HCT116 (cell line): ENCODE measurements around the gene PPP2R1B. TPM values are rescaled to one million over a fixed set of nuclear protein-coding genes. Genes with fewer than 3 reads are reported as not detected.

Source experiments
- ATAC-seq: fragments of 200-7000 bp; cut with Tn5 transposase; 2 replicates; pipeline ENCODE4 v1.9.1; 2020; ENCODE audit warnings: mild to moderate bottlenecking, moderate library complexity
- BruUV-seq: library from RNA; stranded (reverse); fragments of 400-500 nt; replicated peaks from 2 replicates; lab custom pipeline; 2021; lab: Mats Ljungman, UMichigan
- CTCF ChIA-PET: fragments of 300-600 bp; sonication (Branson Sonifier 250); formaldehyde crosslinking; loops from one replicate; lab custom pipeline; 2021; ENCODE audit warnings: antibody characterized with exemption; lab: Charles Lee
- POLR2A ChIA-PET: fragments of 300-600, 350-600 bp; sonication (Branson Sonifier 250); formaldehyde crosslinking; loops from one replicate; lab custom pipeline; 2021; ENCODE audit warnings: antibody characterized with exemption; lab: Charles Lee
- RAD21 ChIA-PET, 2 experiments: fragments of 300-600 bp; sonication (Branson Sonifier 250); formaldehyde crosslinking; loops; one replicate each; lab custom pipeline; 2023; ENCODE audit warnings: low total read pairs in 2 of 2; ENCODE audit not compliant: uncharacterized antibody in 2 of 2, unreplicated experiment in 2 of 2, low non-redundant PET in 1 of 2; lab: Charles Lee
- DNase-seq: peaks from one replicate; pipeline ENCODE4 v3.0.0-alpha.2; 2010; ENCODE audit warnings: low read depth, low spot score
- H2AFZ ChIP-seq: fragments of 200-600 bp; shearing (Covaris generic), sonication (generic); 2 replicates; pipeline ENCODE4 v1.6.1; 2017; ENCODE audit warnings: low read depth, mixed run types, mixed read lengths, antibody characterized with exemption, low read length; ENCODE audit not compliant: poor library complexity, severe bottlenecking
- H3K27ac ChIP-seq: 2 replicates; pipeline ENCODE4 v1.5.1; 2012; ENCODE audit warnings: low read depth, low read length
- H3K27me3 ChIP-seq: fragments of 200-600 bp; sonication (generic); 2 replicates; pipeline ENCODE4 v1.6.1; 2016; ENCODE audit warnings: mixed run types, low read length, mixed read lengths; ENCODE audit not compliant: insufficient read depth
- H3K36me3 ChIP-seq, 2 experiments: fragments of 200-500 bp in 1 of 2; fragments of 200-600 bp in 1 of 2; sonication (Bioruptor generic) in 1 of 2; sonication (generic) in 1 of 2; 2 replicates each; pipeline versions ENCODE4 v1.5.1 to v1.6.1; 2014 to 2016; ENCODE audit warnings: low read length in 2 of 2, inconsistent platforms in 1 of 2, mixed read lengths in 1 of 2, mixed run types in 1 of 2; ENCODE audit not compliant: insufficient read depth in 2 of 2, control insufficient read depth in 1 of 2
- H3K4me1 ChIP-seq, 2 experiments: fragments of 200-600 bp in 1 of 2; sonication (generic) in 1 of 2; 2 replicates each; pipeline versions ENCODE4 v1.5.1 to v1.6.1; 2012 to 2017; ENCODE audit warnings: low read length in 2 of 2, inconsistent platforms in 1 of 2, mild to moderate bottlenecking in 1 of 2, mixed read lengths in 1 of 2, mixed run types in 1 of 2, moderate library complexity in 1 of 2; ENCODE audit not compliant: insufficient read depth in 2 of 2, control insufficient read depth in 1 of 2
- H3K4me2 ChIP-seq: fragments of 200-600 bp; sonication (generic); 2 replicates; pipeline ENCODE4 v1.6.1; 2017; ENCODE audit warnings: mixed run types, low read length, mixed read lengths
- H3K4me3 ChIP-seq, 2 experiments: fragments of 200-600 bp in 1 of 2; sonication (generic) in 1 of 2; replicated peaks in 1 of 2; 2 replicates each; pipeline ENCODE4 v1.5.1; 2011 to 2016; ENCODE audit warnings: low read length in 2 of 2, control low read depth in 1 of 2, low read depth in 1 of 2, mild to moderate bottlenecking in 1 of 2, mixed read lengths in 1 of 2, mixed run types in 1 of 2
- H3K79me2 ChIP-seq: fragments of 200-600 bp; sonication (generic); 2 replicates; pipeline ENCODE4 v1.6.1; 2017; ENCODE audit warnings: mild to moderate bottlenecking, mixed run types, low read length, moderate library complexity, mixed read lengths; ENCODE audit not compliant: insufficient read depth
- H3K9ac ChIP-seq: fragments of 200-600 bp; sonication (generic); 2 replicates; pipeline ENCODE4 v1.6.1; 2016; ENCODE audit warnings: low read length, mixed read lengths
- H3K9me2 ChIP-seq: fragments of 200-600 bp; sonication (generic), shearing (Covaris generic); 2 replicates; pipeline ENCODE4 v1.6.1; 2017; ENCODE audit warnings: mixed run types, mild to moderate bottlenecking, moderate library complexity; ENCODE audit not compliant: insufficient read depth
- H3K9me3 ChIP-seq, 2 experiments: fragments of 200-500 bp in 1 of 2; fragments of 200-600 bp in 1 of 2; sonication (Bioruptor generic) in 1 of 2; sonication (generic) in 1 of 2; 2 replicates each; pipeline ENCODE4 v1.6.1; 2014 to 2017; ENCODE audit warnings: low read length in 2 of 2, mixed read lengths in 2 of 2, inconsistent platforms in 1 of 2, low read depth in 1 of 2, mild to moderate bottlenecking in 1 of 2, mixed run types in 1 of 2, moderate library complexity in 1 of 2; ENCODE audit not compliant: control insufficient read depth in 1 of 2, insufficient read depth in 1 of 2
- H4K20me1 ChIP-seq: fragments of 200-600 bp; sonication (generic), shearing (Covaris generic); 2 replicates; pipeline ENCODE4 v1.6.1; 2017; ENCODE audit warnings: mixed run types, mild to moderate bottlenecking, moderate library complexity; ENCODE audit not compliant: insufficient read depth
- ATF3 ChIP-seq: IDR thresholded peaks from 2 replicates; pipeline ENCODE4 v1.6.1; 2012
- CBX3 ChIP-seq: IDR thresholded peaks from 2 replicates; pipeline ENCODE4 v1.6.1; 2012; ENCODE audit warnings: low read depth
- CEBPB ChIP-seq: IDR thresholded peaks from 2 replicates; pipeline ENCODE4 v1.6.1; 2012; ENCODE audit warnings: low read depth
- EGR1 ChIP-seq: IDR thresholded peaks from 2 replicates; pipeline ENCODE4 v1.6.1; 2012; ENCODE audit warnings: low read depth
- ELF1 ChIP-seq: IDR thresholded peaks from 2 replicates; pipeline ENCODE4 v1.6.1; 2012; ENCODE audit warnings: low read depth, borderline replicate concordance
- EZH2 ChIP-seq: fragments of 200-600 bp; sonication (generic); IDR thresholded peaks from 2 replicates; pipeline ENCODE4 v1.6.1; 2017; ENCODE audit warnings: antibody characterized with exemption, mixed run types
- FOSL1 ChIP-seq: IDR thresholded peaks from 2 replicates; pipeline ENCODE4 v1.6.1; 2012; ENCODE audit warnings: low read depth
- POLR2A ChIP-seq: IDR thresholded peaks from 2 replicates; pipeline ENCODE4 v1.7.0; 2011; ENCODE audit warnings: borderline replicate concordance; ENCODE audit not compliant: insufficient read depth, insufficient read length; ENCODE audit errors: extremely low read depth
- POLR2AphosphoS5 ChIP-seq: IDR thresholded peaks from 2 replicates; pipeline ENCODE4 v1.6.1; 2011; ENCODE audit warnings: mild to moderate bottlenecking, low read depth, low read length, moderate library complexity
- RAD21 ChIP-seq: IDR thresholded peaks from 2 replicates; pipeline ENCODE4 v1.6.1; 2012; ENCODE audit warnings: low read depth, mild to moderate bottlenecking
- SP1 ChIP-seq: IDR thresholded peaks from 2 replicates; pipeline ENCODE4 v1.6.1; 2012; ENCODE audit warnings: low read depth
- SRF ChIP-seq: IDR thresholded peaks from 2 replicates; pipeline ENCODE4 v1.6.1; 2012; ENCODE audit warnings: low read depth
- TCF7L2 ChIP-seq: IDR thresholded peaks from 2 replicates; pipeline ENCODE4 v1.7.0; 2011; ENCODE audit warnings: borderline replicate concordance, inconsistent platforms; ENCODE audit not compliant: insufficient read depth, insufficient read length; ENCODE audit errors: extremely low read depth
- YY1 ChIP-seq: IDR thresholded peaks from 2 replicates; pipeline ENCODE4 v1.6.1; 2011; ENCODE audit warnings: low read length, low read depth, moderate library complexity, mild to moderate bottlenecking; ENCODE audit not compliant: insufficient replicate concordance; ENCODE audit errors: extremely low read depth
- ZFX ChIP-seq: fragments of 450-650 bp; IDR thresholded peaks from 2 replicates; pipeline ENCODE4 v1.6.1; 2017
- ZNF274 ChIP-seq: fragments of 200-500 bp; sonication (Bioruptor generic); IDR thresholded peaks from 2 replicates; pipeline ENCODE4 v1.6.1; 2014; ENCODE audit warnings: mild to moderate bottlenecking, low read depth, low read length, inconsistent platforms
- intact Hi-C: fragments of 100-400 bp; cut with micrococcal nuclease; formaldehyde crosslinking; loops from 2 replicates; pipeline ENCODE4 v1.10.0; 2022
- total RNA-seq: library from RNA; stranded (reverse); gene quantifications from one replicate; pipeline ENCODE4 v1.2.1, GENCODE V29; 2021; ENCODE audit not compliant: unreplicated experiment
- TF ChIP-seq, protein P1 (sequence below): IDR thresholded peaks from 2 replicates; pipeline ENCODE4 v1.6.1; 2011; ENCODE audit warnings: mild to moderate bottlenecking, low read length, moderate library complexity; ENCODE audit not compliant: insufficient replicate concordance; ENCODE audit errors: extremely low read depth
- TF ChIP-seq, protein P2 (sequence below): IDR thresholded peaks from 2 replicates; pipeline ENCODE4 v1.6.1; 2012; ENCODE audit warnings: low read depth
- TF ChIP-seq, protein P3 (sequence below): IDR thresholded peaks from 2 replicates; pipeline ENCODE4 v1.6.1; 2012
- TF ChIP-seq, protein P4 (sequence below), 3 experiments: fragments of 200-600 bp in 1 of 3; sonication (generic) in 1 of 3; IDR thresholded peaks in 2 of 3; conservative IDR thresholded peaks in 1 of 3; 2 replicates each; pipeline ENCODE4 v1.5.1; 2012 to 2017; ENCODE audit warnings: low read depth in 2 of 3, low read length in 2 of 3, antibody characterized with exemption in 1 of 3, borderline replicate concordance in 1 of 3, control low read depth in 1 of 3, mild to moderate bottlenecking in 1 of 3, mixed read lengths in 1 of 3, mixed run types in 1 of 3, moderate library complexity in 1 of 3; ENCODE audit not compliant: insufficient read depth in 1 of 3

The PPP2R1B gene
- total RNA-seq, 1 experiment from 2014 or later, result 24.9 TPM

DNA sequence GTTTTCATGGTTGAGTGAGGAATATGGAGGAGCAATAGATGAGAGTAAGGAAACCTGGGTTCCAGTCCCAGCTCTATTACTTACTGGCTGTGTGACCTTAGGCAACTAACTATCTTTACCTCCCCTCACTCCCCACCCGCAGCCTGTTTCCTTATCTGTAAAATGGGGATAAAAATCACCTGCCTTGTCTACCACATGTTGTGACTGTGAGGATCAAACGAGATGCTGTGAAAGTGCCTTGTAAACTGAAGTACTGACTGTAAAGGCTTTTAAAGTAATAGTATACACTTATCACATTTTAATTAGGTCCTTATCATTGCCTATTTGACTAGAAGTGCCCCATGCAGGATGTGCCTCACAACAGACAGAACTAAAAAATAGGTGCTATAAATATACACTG lies 18.9 kb upstream of the PPP2R1B start:
- no peak overlapping the region for H3K9ac ChIP-seq
- ChIA-PET CTCF (interaction anchor here (1.9 kb wide), 1 partner anchor 8 kb away, joined by 8 read pairs; no protein-coding TSS in a partner anchor), POLR2A (no interaction called here), RAD21 (no interaction called here)
- H2AFZ ChIP-seq, result no peak overlapping the region
- H3K4me3 ChIP-seq, result no peak overlapping the region
- TF ChIP-seq, protein P1, sequence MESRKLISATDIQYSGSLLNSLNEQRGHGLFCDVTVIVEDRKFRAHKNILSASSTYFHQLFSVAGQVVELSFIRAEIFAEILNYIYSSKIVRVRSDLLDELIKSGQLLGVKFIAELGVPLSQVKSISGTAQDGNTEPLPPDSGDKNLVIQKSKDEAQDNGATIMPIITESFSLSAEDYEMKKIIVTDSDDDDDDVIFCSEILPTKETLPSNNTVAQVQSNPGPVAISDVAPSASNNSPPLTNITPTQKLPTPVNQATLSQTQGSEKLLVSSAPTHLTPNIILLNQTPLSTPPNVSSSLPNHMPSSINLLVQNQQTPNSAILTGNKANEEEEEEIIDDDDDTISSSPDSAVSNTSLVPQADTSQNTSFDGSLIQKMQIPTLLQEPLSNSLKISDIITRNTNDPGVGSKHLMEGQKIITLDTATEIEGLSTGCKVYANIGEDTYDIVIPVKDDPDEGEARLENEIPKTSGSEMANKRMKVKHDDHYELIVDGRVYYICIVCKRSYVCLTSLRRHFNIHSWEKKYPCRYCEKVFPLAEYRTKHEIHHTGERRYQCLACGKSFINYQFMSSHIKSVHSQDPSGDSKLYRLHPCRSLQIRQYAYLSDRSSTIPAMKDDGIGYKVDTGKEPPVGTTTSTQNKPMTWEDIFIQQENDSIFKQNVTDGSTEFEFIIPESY, result no peak
- TF ChIP-seq, protein P2, sequence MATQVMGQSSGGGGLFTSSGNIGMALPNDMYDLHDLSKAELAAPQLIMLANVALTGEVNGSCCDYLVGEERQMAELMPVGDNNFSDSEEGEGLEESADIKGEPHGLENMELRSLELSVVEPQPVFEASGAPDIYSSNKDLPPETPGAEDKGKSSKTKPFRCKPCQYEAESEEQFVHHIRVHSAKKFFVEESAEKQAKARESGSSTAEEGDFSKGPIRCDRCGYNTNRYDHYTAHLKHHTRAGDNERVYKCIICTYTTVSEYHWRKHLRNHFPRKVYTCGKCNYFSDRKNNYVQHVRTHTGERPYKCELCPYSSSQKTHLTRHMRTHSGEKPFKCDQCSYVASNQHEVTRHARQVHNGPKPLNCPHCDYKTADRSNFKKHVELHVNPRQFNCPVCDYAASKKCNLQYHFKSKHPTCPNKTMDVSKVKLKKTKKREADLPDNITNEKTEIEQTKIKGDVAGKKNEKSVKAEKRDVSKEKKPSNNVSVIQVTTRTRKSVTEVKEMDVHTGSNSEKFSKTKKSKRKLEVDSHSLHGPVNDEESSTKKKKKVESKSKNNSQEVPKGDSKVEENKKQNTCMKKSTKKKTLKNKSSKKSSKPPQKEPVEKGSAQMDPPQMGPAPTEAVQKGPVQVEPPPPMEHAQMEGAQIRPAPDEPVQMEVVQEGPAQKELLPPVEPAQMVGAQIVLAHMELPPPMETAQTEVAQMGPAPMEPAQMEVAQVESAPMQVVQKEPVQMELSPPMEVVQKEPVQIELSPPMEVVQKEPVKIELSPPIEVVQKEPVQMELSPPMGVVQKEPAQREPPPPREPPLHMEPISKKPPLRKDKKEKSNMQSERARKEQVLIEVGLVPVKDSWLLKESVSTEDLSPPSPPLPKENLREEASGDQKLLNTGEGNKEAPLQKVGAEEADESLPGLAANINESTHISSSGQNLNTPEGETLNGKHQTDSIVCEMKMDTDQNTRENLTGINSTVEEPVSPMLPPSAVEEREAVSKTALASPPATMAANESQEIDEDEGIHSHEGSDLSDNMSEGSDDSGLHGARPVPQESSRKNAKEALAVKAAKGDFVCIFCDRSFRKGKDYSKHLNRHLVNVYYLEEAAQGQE, result no peak
- TF ChIP-seq ATF3, result no peak
- no peak for TF ChIP-seq TCF7L2
- TF ChIP-seq, protein P3, sequence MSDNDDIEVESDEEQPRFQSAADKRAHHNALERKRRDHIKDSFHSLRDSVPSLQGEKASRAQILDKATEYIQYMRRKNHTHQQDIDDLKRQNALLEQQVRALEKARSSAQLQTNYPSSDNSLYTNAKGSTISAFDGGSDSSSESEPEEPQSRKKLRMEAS, result no peak
- TF ChIP-seq YY1, result no peak
- TF ChIP-seq ELF1, result no peak
- TF ChIP-seq RAD21, result no peak
- TF ChIP-seq ZNF274, result no peak
- TF ChIP-seq FOSL1, result no peak
- no peak for TF ChIP-seq EGR1
- no peak for TF ChIP-seq CEBPB
- no peak for TF ChIP-seq SRF
- TF ChIP-seq CBX3, result no peak
- no peak for TF ChIP-seq ZFX
- TF ChIP-seq, protein P4, sequence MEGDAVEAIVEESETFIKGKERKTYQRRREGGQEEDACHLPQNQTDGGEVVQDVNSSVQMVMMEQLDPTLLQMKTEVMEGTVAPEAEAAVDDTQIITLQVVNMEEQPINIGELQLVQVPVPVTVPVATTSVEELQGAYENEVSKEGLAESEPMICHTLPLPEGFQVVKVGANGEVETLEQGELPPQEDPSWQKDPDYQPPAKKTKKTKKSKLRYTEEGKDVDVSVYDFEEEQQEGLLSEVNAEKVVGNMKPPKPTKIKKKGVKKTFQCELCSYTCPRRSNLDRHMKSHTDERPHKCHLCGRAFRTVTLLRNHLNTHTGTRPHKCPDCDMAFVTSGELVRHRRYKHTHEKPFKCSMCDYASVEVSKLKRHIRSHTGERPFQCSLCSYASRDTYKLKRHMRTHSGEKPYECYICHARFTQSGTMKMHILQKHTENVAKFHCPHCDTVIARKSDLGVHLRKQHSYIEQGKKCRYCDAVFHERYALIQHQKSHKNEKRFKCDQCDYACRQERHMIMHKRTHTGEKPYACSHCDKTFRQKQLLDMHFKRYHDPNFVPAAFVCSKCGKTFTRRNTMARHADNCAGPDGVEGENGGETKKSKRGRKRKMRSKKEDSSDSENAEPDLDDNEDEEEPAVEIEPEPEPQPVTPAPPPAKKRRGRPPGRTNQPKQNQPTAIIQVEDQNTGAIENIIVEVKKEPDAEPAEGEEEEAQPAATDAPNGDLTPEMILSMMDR (IDR thresholded peaks at IDR 0.05 in 2 of 3, conservative IDR thresholded peaks at IDR 0.05 in 1 of 3; ENCODE audit: borderline replicate concordance in 1 of 3, insufficient read depth in 1 of 3, low read depth in 2 of 3, low read length in 2 of 3), result no peak
- TF ChIP-seq POLR2AphosphoS5, result no peak
- no peak for TF ChIP-seq POLR2A
- no peak for TF ChIP-seq EZH2
- no peak for TF ChIP-seq SP1
- no peak for ATAC-seq
- no peak for DNase-seq
- H3K9me2 ChIP-seq, result no peaks in the 10 kb centered on the region
- H3K9me3 ChIP-seq, result no peaks in the 10 kb centered on the region
- H3K4me2 ChIP-seq, result no peak overlapping the region
- intact Hi-C loops, result no loop called here
- H3K27me3 ChIP-seq, result no peaks in the 10 kb centered on the region
- H3K36me3 ChIP-seq, result no peaks in the 10 kb centered on the region; a peak in 1 of 4 replicates
- no TSS peak for BruUV-seq
- H3K79me2 ChIP-seq, result no peaks in the 10 kb centered on the region
- no peaks in the 10 kb centered on the region for H4K20me1 ChIP-seq
- H3K4me1 ChIP-seq, result no peaks in the 10 kb centered on the region
- H3K27ac ChIP-seq, result no peak overlapping the region
